Coronary artery (tissue), 2 donors: ENCODE measurements around the gene ALX1.

ENCODE experiments used
- DNase-seq: peaks from one replicate; pipeline ENCODE4 v3.0.0-alpha.2; 2017; ENCODE audit warnings: low spot score
- H3K27ac ChIP-seq, 2 donors: fragments of 200-600 bp; sonication (generic); one replicate each; pipeline ENCODE4 v1.5.1; 2016 to 2019
- H3K4me3 ChIP-seq: fragments of 200-600 bp; sonication (generic); 2 replicates; pipeline ENCODE4 v1.5.1; 2016; ENCODE audit warnings: mild to moderate bottlenecking, moderate library complexity
- TF ChIP-seq, protein P1 (sequence below): fragments of 200-600 bp; sonication (generic); IDR thresholded peaks from one replicate; pipeline ENCODE4 v1.5.1; 2019; ENCODE audit warnings: antibody characterized with exemption

ALX1 gene

DNA sequence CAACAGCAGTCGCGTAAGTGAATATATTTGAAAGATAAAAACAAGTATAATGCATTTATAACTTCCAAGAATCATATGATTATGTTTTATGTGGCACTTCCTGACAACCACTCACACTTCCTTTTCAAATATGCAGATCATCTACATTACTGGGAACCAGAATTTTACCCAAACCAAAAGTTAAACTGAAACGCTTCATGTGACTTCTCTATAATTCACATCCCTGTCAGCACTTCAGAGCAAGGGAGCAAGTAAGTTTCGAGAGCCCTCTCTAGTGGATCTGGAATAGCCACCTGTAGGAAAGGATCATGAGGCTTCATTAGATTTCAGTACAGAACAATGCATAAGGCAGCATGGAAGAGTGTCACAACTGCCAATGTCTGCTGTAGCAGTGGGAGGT, 13.7 kb upstream of the ALX1 start:
- Histone ChIP-seq H3K4me3 (no peak overlapping the region), H3K27ac (no peak overlapping the region)
- DNase-seq: no peak
- TF ChIP-seq, protein P1, sequence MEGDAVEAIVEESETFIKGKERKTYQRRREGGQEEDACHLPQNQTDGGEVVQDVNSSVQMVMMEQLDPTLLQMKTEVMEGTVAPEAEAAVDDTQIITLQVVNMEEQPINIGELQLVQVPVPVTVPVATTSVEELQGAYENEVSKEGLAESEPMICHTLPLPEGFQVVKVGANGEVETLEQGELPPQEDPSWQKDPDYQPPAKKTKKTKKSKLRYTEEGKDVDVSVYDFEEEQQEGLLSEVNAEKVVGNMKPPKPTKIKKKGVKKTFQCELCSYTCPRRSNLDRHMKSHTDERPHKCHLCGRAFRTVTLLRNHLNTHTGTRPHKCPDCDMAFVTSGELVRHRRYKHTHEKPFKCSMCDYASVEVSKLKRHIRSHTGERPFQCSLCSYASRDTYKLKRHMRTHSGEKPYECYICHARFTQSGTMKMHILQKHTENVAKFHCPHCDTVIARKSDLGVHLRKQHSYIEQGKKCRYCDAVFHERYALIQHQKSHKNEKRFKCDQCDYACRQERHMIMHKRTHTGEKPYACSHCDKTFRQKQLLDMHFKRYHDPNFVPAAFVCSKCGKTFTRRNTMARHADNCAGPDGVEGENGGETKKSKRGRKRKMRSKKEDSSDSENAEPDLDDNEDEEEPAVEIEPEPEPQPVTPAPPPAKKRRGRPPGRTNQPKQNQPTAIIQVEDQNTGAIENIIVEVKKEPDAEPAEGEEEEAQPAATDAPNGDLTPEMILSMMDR: no peak

DNA sequence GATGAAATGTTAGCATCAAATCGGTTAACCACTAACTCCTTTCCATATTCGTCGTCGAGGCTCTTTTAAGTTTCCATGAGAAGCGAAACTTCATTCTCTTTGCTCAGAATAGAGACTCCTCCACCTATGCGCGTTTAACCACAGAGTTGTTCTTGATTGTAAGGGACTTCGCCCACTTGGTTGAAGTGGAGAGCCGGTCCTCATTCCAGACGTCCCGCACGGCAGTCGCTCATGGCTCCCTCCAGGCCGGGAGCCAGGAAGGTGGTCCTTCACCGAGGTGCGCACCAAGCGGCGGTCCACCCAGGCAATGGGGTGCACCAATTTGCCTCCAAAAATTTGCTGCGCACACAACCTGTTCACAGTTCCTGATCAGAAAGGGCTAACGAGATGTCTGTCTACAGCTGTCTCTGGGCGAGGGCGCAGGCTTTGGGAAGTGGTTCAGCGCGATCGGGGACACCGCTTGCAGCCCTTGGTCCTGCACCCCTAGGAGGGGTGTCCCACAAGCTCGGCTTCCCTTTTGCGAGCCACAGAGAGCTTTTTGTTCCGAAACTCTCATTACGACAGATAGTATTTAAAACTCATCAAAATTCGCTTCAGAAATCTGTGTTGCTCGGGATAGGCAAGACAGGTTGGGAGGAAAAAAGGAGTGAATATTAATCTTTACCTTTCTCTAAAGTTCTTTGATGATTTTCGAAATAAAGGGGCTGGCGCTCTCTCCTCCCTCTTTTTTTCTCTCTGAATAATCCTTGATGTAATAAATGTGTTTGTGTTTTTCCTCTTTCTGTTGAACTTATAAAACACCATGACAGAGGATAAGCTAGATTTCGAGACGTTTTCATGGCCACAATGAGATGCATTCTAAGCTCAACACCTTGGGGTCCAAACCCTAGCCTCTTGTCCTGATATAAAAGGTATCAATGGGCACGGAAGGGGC, 6.4 kb upstream of the ALX1 start:
- no peak for DNase-seq
- TF ChIP-seq, protein P1: no peak
- Histone ChIP-seq H3K4me3 (peak overlapping the region; percentile 4), H3K27ac (no peak overlapping the region)

DNA sequence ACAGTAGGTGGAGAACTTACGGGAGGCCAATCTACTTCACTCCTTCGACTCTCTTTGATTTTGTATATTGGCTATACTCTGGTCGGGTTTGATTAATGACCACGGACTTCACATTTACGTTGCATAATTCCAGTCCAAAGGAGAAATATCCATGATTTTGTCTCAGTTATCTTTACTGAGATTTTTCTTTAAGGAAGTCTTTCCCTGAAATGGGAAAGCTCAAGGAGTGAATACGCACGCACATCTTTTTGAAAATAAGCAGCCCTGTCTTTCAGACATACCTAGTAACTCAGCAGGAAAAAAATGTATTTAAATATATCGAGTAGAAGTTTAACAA, 5.7 kb upstream of the ALX1 start:
- Histone ChIP-seq H3K4me3 (no peak overlapping the region), H3K27ac (no peak overlapping the region)
- no peak for DNase-seq
- TF ChIP-seq, protein P1: no peak

DNA sequence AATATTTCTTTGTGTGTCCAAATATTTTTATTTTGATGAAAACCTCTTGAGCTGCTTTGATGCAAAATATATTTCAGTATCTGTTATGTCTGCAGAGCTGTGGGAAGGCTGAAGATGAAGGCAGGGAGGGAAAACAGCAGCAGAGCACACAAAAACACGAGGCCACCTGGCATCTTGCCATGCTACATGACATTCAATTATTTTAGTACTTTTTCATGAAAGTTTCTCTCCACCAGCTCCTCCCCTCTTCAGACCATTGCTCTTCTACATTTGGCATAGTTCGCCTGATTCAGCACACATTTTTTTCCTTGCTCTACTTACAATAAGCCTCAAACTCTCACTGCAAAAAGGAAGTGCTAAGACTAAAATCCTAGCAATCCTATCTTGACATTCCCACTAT, 4.6 kb upstream of the ALX1 start:
- no peak for DNase-seq
- H3K4me3 ChIP-seq: no peak overlapping the region
- TF ChIP-seq, protein P1: no peak
- H3K27ac ChIP-seq: no peak overlapping the region

DNA sequence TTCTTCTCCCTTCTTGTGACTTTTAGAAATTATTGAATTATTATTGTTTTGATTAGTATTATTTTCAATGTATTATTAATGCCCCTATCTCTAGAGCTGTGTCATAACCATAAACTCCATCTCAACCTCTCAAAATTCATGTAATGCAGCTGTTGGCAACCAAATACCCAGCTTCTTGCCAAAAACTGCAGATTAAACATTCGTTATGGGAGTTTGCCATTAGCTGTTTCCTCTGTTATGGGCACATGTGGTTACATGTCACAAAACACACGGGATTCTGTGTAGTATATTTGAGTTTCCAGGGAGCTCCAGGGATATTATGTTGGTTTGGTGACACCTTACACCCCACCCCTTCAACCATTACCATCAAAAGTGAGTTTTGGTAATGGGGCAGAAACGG, 2.8 kb upstream of the ALX1 start:
- no peak for DNase-seq
- TF ChIP-seq, protein P1: no peak
- no peak overlapping the region for H3K4me3 ChIP-seq
- no peak overlapping the region for H3K27ac ChIP-seq

DNA sequence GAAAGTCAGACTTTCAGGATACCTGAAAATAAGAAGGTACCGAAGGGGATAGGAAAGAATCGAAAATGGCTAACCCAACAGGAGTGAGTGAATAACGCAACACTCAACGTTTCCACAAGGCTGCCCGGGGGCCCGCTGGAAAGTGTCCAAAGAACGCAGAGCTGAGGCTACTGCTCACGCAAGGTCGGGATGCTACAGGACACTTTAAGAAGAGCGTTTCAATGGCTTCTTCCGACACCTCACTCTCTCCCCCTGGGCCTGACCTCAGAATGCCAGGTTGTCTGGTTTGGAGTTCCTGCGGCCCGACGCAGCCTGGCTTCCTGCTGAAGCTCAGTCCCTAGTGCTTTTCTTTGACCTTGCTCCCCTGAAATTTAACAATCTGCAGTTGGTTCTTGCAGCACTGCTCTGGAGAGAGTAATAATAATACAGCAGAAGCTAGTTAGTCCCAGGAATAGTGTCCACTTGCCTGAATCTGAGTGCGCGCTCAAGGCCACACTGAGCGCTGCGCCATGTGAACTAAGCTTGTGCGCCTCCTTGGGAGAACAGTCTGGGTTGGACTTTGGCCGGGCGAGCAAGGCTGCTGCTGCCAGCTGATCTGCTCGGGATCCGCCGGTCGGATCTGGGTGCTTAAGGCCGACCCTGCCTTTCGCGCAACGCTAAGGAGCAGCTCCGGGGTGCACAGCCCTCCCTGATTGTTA, 2.0 kb upstream of the ALX1 start:
- TF ChIP-seq, protein P1: no peak
- no peak overlapping the region for H3K4me3 ChIP-seq
- DNase-seq: no peak
- no peak overlapping the region for H3K27ac ChIP-seq
